IMR-90 (cell line): Measurements from ENCODE around the gene PHF14. TPM values are rescaled to one million over a fixed set of nuclear protein-coding genes. Genes with fewer than 3 reads are reported as not detected.

Source experiments
- ATAC-seq: fragments of 200-7000 bp; cut with Tn5 transposase; 2 replicates; pipeline ENCODE4 v1.9.1; 2020; ENCODE audit warnings: low read depth, mild to moderate bottlenecking, moderate library complexity
- BruUV-seq: library from RNA; stranded (reverse); fragments of 400-500 nt; replicated peaks from 2 replicates; lab custom pipeline; 2021; lab: Mats Ljungman, UMichigan
- CTCF ChIA-PET: fragments of 300-600 bp; formaldehyde crosslinking; extraction: SDS; loops from one replicate; lab custom pipeline; 2021; ENCODE audit warnings: antibody characterized with exemption; lab: Yijun Ruan, JAX
- POLR2A ChIA-PET: fragments of 300-600 bp; sonication (Branson Sonifier 250); formaldehyde crosslinking; loops from one replicate; lab custom pipeline; 2022; ENCODE audit warnings: antibody characterized with exemption; ENCODE audit not compliant: unreplicated experiment; lab: Charles Lee
- DNase-seq: peaks from one replicate; pipeline ENCODE4 v3.0.0; 2013
- H2AFZ ChIP-seq: replicated peaks from 2 replicates; pipeline ENCODE3; 2013; ENCODE audit warnings: low read length, mild to moderate bottlenecking; ENCODE audit not compliant: poor library complexity
- H2AK5ac ChIP-seq: 2 replicates; pipeline ENCODE4 v1.6.1; 2013; ENCODE audit warnings: low read depth, low read length, inconsistent platforms
- H2AK9ac ChIP-seq: replicated peaks from 2 replicates; pipeline ENCODE3; 2013; ENCODE audit warnings: mild to moderate bottlenecking, low read depth, low read length, moderate library complexity; ENCODE audit not compliant: poor library complexity
- H2BK120ac ChIP-seq: 2 replicates; pipeline ENCODE4 v1.6.1; 2013; ENCODE audit warnings: low read depth, low read length, inconsistent platforms
- H2BK15ac ChIP-seq: 3 replicates; pipeline ENCODE4 v1.6.1; 2013; ENCODE audit warnings: low read depth, low read length, inconsistent platforms
- H2BK20ac ChIP-seq: 2 replicates; pipeline ENCODE4 v1.6.1; 2013; ENCODE audit warnings: low read depth, mild to moderate bottlenecking, inconsistent platforms, low read length, moderate library complexity
- H2BK5ac ChIP-seq: 2 replicates; pipeline ENCODE4 v1.6.1; 2013; ENCODE audit warnings: mild to moderate bottlenecking, low read depth, low read length, inconsistent platforms; ENCODE audit not compliant: poor library complexity, severe bottlenecking
- H3K14ac ChIP-seq: replicated peaks from 2 replicates; pipeline ENCODE4 v1.6.1; 2013; ENCODE audit warnings: low read depth, low read length, inconsistent platforms
- H3K18ac ChIP-seq: 2 replicates; pipeline ENCODE4 v1.6.1; 2013; ENCODE audit warnings: low read depth, low read length, control low read depth
- H3K23ac ChIP-seq: 2 replicates; pipeline ENCODE4 v1.6.1; 2013; ENCODE audit warnings: low read depth, low read length, inconsistent platforms
- H3K27ac ChIP-seq: 2 replicates; pipeline ENCODE4 v1.5.1; 2013; ENCODE audit warnings: mild to moderate bottlenecking, control low read depth, low read length; ENCODE audit not compliant: insufficient read depth
- H3K27me3 ChIP-seq: 2 replicates; pipeline ENCODE4 v1.6.1; 2013; ENCODE audit warnings: low read length; ENCODE audit not compliant: control insufficient read depth, insufficient read depth
- H3K36me3 ChIP-seq: 2 replicates; pipeline ENCODE4 v1.6.1; 2013; ENCODE audit warnings: low read length, mixed read lengths; ENCODE audit not compliant: control insufficient read depth, insufficient read depth
- H3K4ac ChIP-seq: 2 replicates; pipeline ENCODE4 v1.6.1; 2013; ENCODE audit warnings: low read depth, low read length, inconsistent platforms
- H3K4me1 ChIP-seq: 2 replicates; pipeline ENCODE4 v1.6.1; 2013; ENCODE audit warnings: low read length, mixed read lengths; ENCODE audit not compliant: control insufficient read depth, insufficient read depth
- H3K4me2 ChIP-seq: 2 replicates; pipeline ENCODE4 v1.6.1; 2013; ENCODE audit warnings: low read depth, mild to moderate bottlenecking, control low read depth, low read length, moderate library complexity
- H3K4me3 ChIP-seq: 2 replicates; pipeline ENCODE4 v1.5.1; 2013; ENCODE audit warnings: low read depth, mild to moderate bottlenecking, control low read depth, low read length, moderate library complexity; ENCODE audit not compliant: insufficient read depth
- H3K56ac ChIP-seq: 2 replicates; pipeline ENCODE4 v1.6.1; 2013; ENCODE audit warnings: low read length, inconsistent platforms; ENCODE audit not compliant: insufficient read depth; ENCODE audit errors: extremely low read depth
- H3K79me1 ChIP-seq, 2 experiments: 2 replicates each; pipeline ENCODE4 v1.6.1; 2013; ENCODE audit warnings: low read length in 2 of 2, inconsistent platforms in 1 of 2, low read depth in 1 of 2
- H3K9ac ChIP-seq: 2 replicates; pipeline ENCODE4 v1.6.1; 2013; ENCODE audit warnings: low read depth, low read length, control low read depth
- H3K9me1 ChIP-seq: 2 replicates; pipeline ENCODE4 v1.6.1; 2013; ENCODE audit warnings: low read length, inconsistent platforms; ENCODE audit not compliant: insufficient read depth
- H3K9me3 ChIP-seq: 2 replicates; pipeline ENCODE4 v1.6.1; 2013; ENCODE audit warnings: low read length; ENCODE audit not compliant: control insufficient read depth, insufficient read depth
- H4K20me1 ChIP-seq: 2 replicates; pipeline ENCODE4 v1.6.1; 2013; ENCODE audit warnings: low read length, inconsistent platforms; ENCODE audit not compliant: insufficient read depth
- H4K5ac ChIP-seq: 2 replicates; pipeline ENCODE4 v1.6.1; 2013; ENCODE audit warnings: mild to moderate bottlenecking, low read depth, low read length, control low read depth
- H4K8ac ChIP-seq, 2 experiments: 2 replicates each; pipeline ENCODE4 v1.6.1; 2013; ENCODE audit warnings: low read depth in 2 of 2, low read length in 2 of 2, control low read depth in 1 of 2, inconsistent platforms in 1 of 2
- H4K91ac ChIP-seq: 2 replicates; pipeline ENCODE4 v1.6.1; 2013; ENCODE audit warnings: low read depth, low read length, inconsistent platforms; ENCODE audit not compliant: insufficient read depth
- BHLHE40 ChIP-seq: fragments of 150-350 bp; IDR thresholded peaks from 2 replicates; pipeline ENCODE4 v1.6.1; 2016; ENCODE audit warnings: mild to moderate bottlenecking, low read depth, low read length
- CHD1 ChIP-seq: IDR thresholded peaks from 2 replicates; pipeline ENCODE4 v1.6.1; 2012; ENCODE audit warnings: low read depth, low read length, improper control_type of control experiment
- MAFK ChIP-seq: IDR thresholded peaks from 2 replicates; pipeline ENCODE4 v1.6.1; 2012; ENCODE audit warnings: low read depth, low read length, improper control_type of control experiment
- MAZ ChIP-seq: IDR thresholded peaks from 2 replicates; pipeline ENCODE4 v1.6.1; 2012; ENCODE audit warnings: low read depth, mild to moderate bottlenecking, low read length, improper control_type of control experiment, moderate library complexity, borderline replicate concordance
- MXI1 ChIP-seq: IDR thresholded peaks from 2 replicates; pipeline ENCODE4 v1.6.1; 2012; ENCODE audit warnings: low read depth, mild to moderate bottlenecking, low read length, moderate library complexity, borderline replicate concordance
- NFE2L2 ChIP-seq: fragments of 150-350 bp; IDR thresholded peaks from 2 replicates; pipeline ENCODE4 v1.6.1; 2016; ENCODE audit warnings: low read depth, mild to moderate bottlenecking, low read length
- POLR2A ChIP-seq: IDR thresholded peaks from 2 replicates; pipeline ENCODE4 v1.6.1; 2012; ENCODE audit warnings: mild to moderate bottlenecking, low read depth, low read length
- RAD21 ChIP-seq: IDR thresholded peaks from 2 replicates; pipeline ENCODE4 v1.6.1; 2012; ENCODE audit warnings: low read length, improper control_type of control experiment
- RCOR1 ChIP-seq: IDR thresholded peaks from 2 replicates; pipeline ENCODE4 v1.6.1; 2012; ENCODE audit warnings: mild to moderate bottlenecking, low read length, improper control_type of control experiment; ENCODE audit not compliant: insufficient replicate concordance
- RFX5 ChIP-seq: IDR thresholded peaks from 2 replicates; pipeline ENCODE4 v1.8.0; 2012; ENCODE audit warnings: low read depth, mild to moderate bottlenecking, low read length, moderate library complexity
- WGBS, 2 experiments: methylation state at CpG; one replicate each; pipeline versions ENCODE4 v1.1.5 to v1.1.7; 2013; ENCODE audit warnings: missing lambda C conversion rate in 2 of 2; ENCODE audit not compliant: insufficient read length in 1 of 2; ENCODE audit errors: extremely low coverage in 2 of 2; 5-methylcytosine and 5-hydroxymethylcytosine counted together
- dilution Hi-C: fragments of 300-500 bp; cut with HindIII; formaldehyde crosslinking; loops from one replicate; pipeline ENCODE4 v1.14.3; 2018; ENCODE audit warnings: low sequenced_read_pairs; ENCODE audit not compliant: unreplicated experiment
- in situ Hi-C: fragments of 300-500 bp; cut with MboI; formaldehyde crosslinking; loops from 3 replicates; pipeline ENCODE4 v1.14.3; 2019; ENCODE audit warnings: low sequenced_read_pairs, inconsistent platforms, mixed read lengths
- intact Hi-C: fragments of 100-400 bp; cut with micrococcal nuclease; formaldehyde crosslinking; loops from 2 replicates; pipeline ENCODE4 v1.10.0; 2022
- polyA plus RNA-seq, 3 experiments: library from polyadenylated mRNA; depleted of rRNA; stranded (reverse); fragments of >200 nt; gene quantifications; 2 replicates each; pipeline ENCODE4 v1.2.3, GENCODE V29; 2012; ENCODE audit warnings: low replicate concordance in 1 of 3
- total RNA-seq: library from RNA; depleted of rRNA; stranded (reverse); fragments of >200 nt; gene quantifications from 2 replicates; pipeline ENCODE4 v1.2.3, GENCODE V29; 2012
- TF ChIP-seq, protein P1 (sequence below): fragments of 150-350 bp; IDR thresholded peaks from 2 replicates; pipeline ENCODE4 v1.6.1; 2017; ENCODE audit warnings: mild to moderate bottlenecking, antibody characterized with exemption, low read length, low read depth
- TF ChIP-seq, protein P2 (sequence below): conservative IDR thresholded peaks from 2 replicates; pipeline ENCODE4 v1.5.1; 2012; ENCODE audit warnings: mild to moderate bottlenecking, low read depth, low read length, improper control_type of control experiment
- TF ChIP-seq, protein P3 (sequence below): fragments of 150-350 bp; IDR thresholded peaks from 2 replicates; pipeline ENCODE4 v1.6.1; 2016; ENCODE audit warnings: low read depth, mild to moderate bottlenecking, low read length, moderate library complexity, borderline replicate concordance

Gene PHF14
- total and polyA plus RNA-seq, 2 of the 4 experiments (the other 2 are of a cell fraction), result 8.7 to 17.2 TPM

DNA sequence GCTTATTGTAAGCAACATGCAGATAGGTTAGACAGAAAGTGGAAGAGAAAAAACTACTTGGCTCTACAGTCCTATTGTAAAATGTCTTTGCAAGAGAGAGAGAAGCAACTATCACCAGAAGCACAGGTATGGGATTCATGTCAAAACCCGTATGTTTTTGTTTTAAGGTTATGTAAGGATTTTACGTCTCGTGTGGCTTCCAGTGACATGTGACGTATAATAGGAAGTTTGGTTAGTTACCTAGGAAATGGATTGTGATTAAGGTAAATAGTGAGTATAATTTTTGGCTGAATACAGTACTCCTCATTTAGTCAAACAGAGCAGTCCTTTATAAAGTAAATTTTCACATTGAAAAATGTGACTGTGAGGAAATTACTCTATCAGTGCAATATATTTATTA lies 62.0 kb downstream of the PHF14 start:
- ATAC-seq, result no peak
- no peak overlapping the region for H3K14ac ChIP-seq
- H2BK15ac ChIP-seq, result no peak overlapping the region
- H3K27me3 ChIP-seq, result no peaks in the 10 kb centered on the region
- no peak overlapping the region for H4K5ac ChIP-seq
- in situ Hi-C loops, result no loop called here
- H4K8ac ChIP-seq, result no peak overlapping the region
- TF ChIP-seq BHLHE40 (no peak), MXI1 (no peak), MAFK (no peak), CHD1 (no peak), RCOR1 (no peak), RFX5 (no peak), MAZ (no peak), RAD21 (no peak), POLR2A (no peak), NFE2L2 (no peak)
- TF ChIP-seq, protein P1, sequence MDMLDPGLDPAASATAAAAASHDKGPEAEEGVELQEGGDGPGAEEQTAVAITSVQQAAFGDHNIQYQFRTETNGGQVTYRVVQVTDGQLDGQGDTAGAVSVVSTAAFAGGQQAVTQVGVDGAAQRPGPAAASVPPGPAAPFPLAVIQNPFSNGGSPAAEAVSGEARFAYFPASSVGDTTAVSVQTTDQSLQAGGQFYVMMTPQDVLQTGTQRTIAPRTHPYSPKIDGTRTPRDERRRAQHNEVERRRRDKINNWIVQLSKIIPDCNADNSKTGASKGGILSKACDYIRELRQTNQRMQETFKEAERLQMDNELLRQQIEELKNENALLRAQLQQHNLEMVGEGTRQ, result no peak
- TF ChIP-seq, protein P2, sequence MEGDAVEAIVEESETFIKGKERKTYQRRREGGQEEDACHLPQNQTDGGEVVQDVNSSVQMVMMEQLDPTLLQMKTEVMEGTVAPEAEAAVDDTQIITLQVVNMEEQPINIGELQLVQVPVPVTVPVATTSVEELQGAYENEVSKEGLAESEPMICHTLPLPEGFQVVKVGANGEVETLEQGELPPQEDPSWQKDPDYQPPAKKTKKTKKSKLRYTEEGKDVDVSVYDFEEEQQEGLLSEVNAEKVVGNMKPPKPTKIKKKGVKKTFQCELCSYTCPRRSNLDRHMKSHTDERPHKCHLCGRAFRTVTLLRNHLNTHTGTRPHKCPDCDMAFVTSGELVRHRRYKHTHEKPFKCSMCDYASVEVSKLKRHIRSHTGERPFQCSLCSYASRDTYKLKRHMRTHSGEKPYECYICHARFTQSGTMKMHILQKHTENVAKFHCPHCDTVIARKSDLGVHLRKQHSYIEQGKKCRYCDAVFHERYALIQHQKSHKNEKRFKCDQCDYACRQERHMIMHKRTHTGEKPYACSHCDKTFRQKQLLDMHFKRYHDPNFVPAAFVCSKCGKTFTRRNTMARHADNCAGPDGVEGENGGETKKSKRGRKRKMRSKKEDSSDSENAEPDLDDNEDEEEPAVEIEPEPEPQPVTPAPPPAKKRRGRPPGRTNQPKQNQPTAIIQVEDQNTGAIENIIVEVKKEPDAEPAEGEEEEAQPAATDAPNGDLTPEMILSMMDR, result no peak
- TF ChIP-seq, protein P3, sequence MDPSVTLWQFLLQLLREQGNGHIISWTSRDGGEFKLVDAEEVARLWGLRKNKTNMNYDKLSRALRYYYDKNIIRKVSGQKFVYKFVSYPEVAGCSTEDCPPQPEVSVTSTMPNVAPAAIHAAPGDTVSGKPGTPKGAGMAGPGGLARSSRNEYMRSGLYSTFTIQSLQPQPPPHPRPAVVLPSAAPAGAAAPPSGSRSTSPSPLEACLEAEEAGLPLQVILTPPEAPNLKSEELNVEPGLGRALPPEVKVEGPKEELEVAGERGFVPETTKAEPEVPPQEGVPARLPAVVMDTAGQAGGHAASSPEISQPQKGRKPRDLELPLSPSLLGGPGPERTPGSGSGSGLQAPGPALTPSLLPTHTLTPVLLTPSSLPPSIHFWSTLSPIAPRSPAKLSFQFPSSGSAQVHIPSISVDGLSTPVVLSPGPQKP, result no peak
- no peak overlapping the region for H4K91ac ChIP-seq
- no peak overlapping the region for H3K9ac ChIP-seq
- intact Hi-C loops, result no loop called here
- H3K4ac ChIP-seq, result no peak overlapping the region
- H3K9me1 ChIP-seq, result no peaks in the 10 kb centered on the region
- no peak overlapping the region for H3K27ac ChIP-seq
- ChIA-PET CTCF (no interaction called here), POLR2A (no interaction called here)
- H3K23ac ChIP-seq, result no peak overlapping the region
- no TSS peak for BruUV-seq
- no peak overlapping the region for H2AFZ ChIP-seq
- WGBS, 2 experiments, result no CpG with 5 or more reads among the region's 4 CpGs
- no peak overlapping the region for H2BK20ac ChIP-seq
- H3K56ac ChIP-seq, result no peak overlapping the region
- H4K20me1 ChIP-seq, result no peaks in the 10 kb centered on the region
- no peaks in the 10 kb centered on the region for H3K9me3 ChIP-seq
- no peaks in the 10 kb centered on the region for H3K4me1 ChIP-seq
- no peak overlapping the region for H2AK9ac ChIP-seq
- no peak overlapping the region for H3K4me2 ChIP-seq
- no peaks in the 10 kb centered on the region for H3K79me1 ChIP-seq
- H3K4me3 ChIP-seq, result no peak overlapping the region
- dilution Hi-C loops, result no loop called here
- peaks cover 3% of the 10 kb centered on the region; the same call in 1 of the 2 replicates for H3K36me3 ChIP-seq
- no peak overlapping the region for H2AK5ac ChIP-seq
- H2BK5ac ChIP-seq, result no peak overlapping the region
- no peak for DNase-seq
- no peak overlapping the region for H2BK120ac ChIP-seq
- no peak overlapping the region for H3K18ac ChIP-seq
